Islet of Langerhans (tissue), 1 donor: ENCODE measurements around the gene GATAD2A.

Source experiments
- FAIRE-seq: peaks from one replicate; lab custom pipeline; 2011; peaks lifted over from hg19 to GRCh38; lab: Jason Lieb, UNC

The GATAD2A gene

GRCh38 chr19:19422156-19422555 lies 16.7 kb downstream of the GATAD2A start:
- no peak for FAIRE-seq

GRCh38 chr19:19423322-19423721 lies 17.8 kb downstream of the GATAD2A start:
- no peak for FAIRE-seq

- no peak for FAIRE-seq
Measured at GRCh38 chr19:19425170-19425875, 19.8 kb downstream of the GATAD2A start.

- FAIRE-seq: no peak
Measured at GRCh38 chr19:19426216-19426615, 20.7 kb downstream of the GATAD2A start.

GRCh38 chr19:19426799-19427198 lies 21.3 kb downstream of the GATAD2A start:
- FAIRE-seq: no peak

GRCh38 chr19:19427302-19427701 lies 21.8 kb downstream of the GATAD2A start:
- FAIRE-seq: no peak

GRCh38 chr19:19427944-19428343 lies 22.5 kb downstream of the GATAD2A start:
- no peak for FAIRE-seq

- no peak for FAIRE-seq
Measured at GRCh38 chr19:19428746-19429145, 23.3 kb downstream of the GATAD2A start.

- no peak for FAIRE-seq
Measured at GRCh38 chr19:19429361-19429760, 23.9 kb downstream of the GATAD2A start.

- no peak for FAIRE-seq
Measured at GRCh38 chr19:19432732-19433131, 27.3 kb downstream of the GATAD2A start.

GRCh38 chr19:19433666-19434213 lies 28.3 kb downstream of the GATAD2A start:
- no peak for FAIRE-seq

GRCh38 chr19:19434483-19435045 lies 29.1 kb downstream of the GATAD2A start:
- no peak for FAIRE-seq

- no peak for FAIRE-seq
Measured at GRCh38 chr19:19436137-19436691, 30.7 kb downstream of the GATAD2A start.

- no peak for FAIRE-seq
Measured at GRCh38 chr19:19438366-19439175, 33.1 kb downstream of the GATAD2A start.

GRCh38 chr19:19439176-19439482 lies 33.7 kb downstream of the GATAD2A start:
- no peak for FAIRE-seq

- FAIRE-seq: no peak
Measured at GRCh38 chr19:19443283-19443682, 37.8 kb downstream of the GATAD2A start.

- no peak for FAIRE-seq
Measured at GRCh38 chr19:19443902-19444680, 38.6 kb downstream of the GATAD2A start.

GRCh38 chr19:19444681-19445155 lies 39.2 kb downstream of the GATAD2A start:
- FAIRE-seq: no peak

- FAIRE-seq: no peak
Measured at GRCh38 chr19:19445288-19445687, 39.8 kb downstream of the GATAD2A start.

- FAIRE-seq: no peak
Measured at GRCh38 chr19:19445911-19446361, 40.5 kb downstream of the GATAD2A start.

GRCh38 chr19:19446655-19447437 lies 41.4 kb downstream of the GATAD2A start:
- no peak for FAIRE-seq
